ENCODE results near the gene IGFLR1. TPM values are rescaled to one million over a fixed set of nuclear protein-coding genes. Genes with fewer than 3 reads are reported as not detected.

Gene IGFLR1
- polyA plus RNA-seq, 3 donors, result 80.5 to 144 (median 119) TPM

- Histone ChIP-seq H3K79me2 (ENCODE audit: insufficient read depth, low read length) (peaks cover 11% of the 10 kb centered on the region), H2AFZ (ENCODE audit: insufficient read depth, low read depth, low read length, poor library complexity, severe bottlenecking) (no peak overlapping the region), H3K27ac (ENCODE audit: low read depth in 1 of 2, low read length in 2 of 2) (no peak overlapping the region), H3K9ac (ENCODE audit: insufficient read depth, low read length, poor library complexity, severe bottlenecking) (no peak overlapping the region), H3K36me3 (replicated peaks in 1 of 2; ENCODE audit: control insufficient read depth in 1 of 2, insufficient read depth in 2 of 2, low read length in 2 of 2) (peaks cover 24 to 30% of the 10 kb centered on the region in 2 donors), H3K4me2 (replicated peaks; ENCODE audit: extremely low read depth, low read length, poor library complexity, severe bottlenecking) (no peak overlapping the region), H4K20me1 (ENCODE audit: insufficient read depth, low read length) (peaks cover 6% of the 10 kb centered on the region), H3K4me1 (ENCODE audit: control insufficient read depth in 1 of 2, insufficient read depth in 2 of 2, low read length in 2 of 2) (peaks cover 33 to 47% of the 10 kb centered on the region in 2 donors), H3K9me3 (replicated peaks in 1 of 2; ENCODE audit: control insufficient read depth in 1 of 2, insufficient read depth in 1 of 2, low read length in 2 of 2) (no peaks in the 10 kb centered on the region), H3K4me3 (replicated peaks in 1 of 3; ENCODE audit: low read depth in 2 of 3, low read length in 3 of 3) (no peak overlapping the region), H3K27me3 (ENCODE audit: control insufficient read depth in 2 of 2, insufficient read depth in 2 of 2, low read length in 2 of 2) (peaks cover 9 to 21% of the 10 kb centered on the region in 2 donors)
- DNase-seq, result no peak
- intact Hi-C loops (cut with micrococcal nuclease), result loop anchor here in 1 of 2 donors (10.0 kb wide), 1 partner anchor 361 kb away; the partner anchor contains the start of genes OVOL3, POLR2I and TBCB
- Mint-ChIP-seq H3K9me3 (peaks cover 0 to 8% (median 3%) of the 10 kb centered on the region in 7 donors), H3K27ac (peak overlapping the region in 1 of 7 donors; percentile 72), H3K36me3 (peaks cover 34 to 39% of the 10 kb centered on the region in 2 donors), H3K27me3 (ENCODE audit: low read depth in 3 of 3) (peaks cover 18 to 32% (median 25%) of the 10 kb centered on the region in 3 donors), H3K4me3 (peak overlapping the region in 1 of 2 donors; percentile 30), H3K4me1 (peaks cover 36% of the 10 kb centered on the region)
- 97% methylated on average over 17 of the region's 20 CpGs for WGBS (ENCODE audit: insufficient coverage)
- TF ChIP-seq CTCF (IDR thresholded peaks at IDR 0.05), result no peak
Measured at GRCh38 chr19:35753634-35754369, 11.6 kb upstream of the IGFLR1 start.

GRCh38 chr19:35752746-35753350 lies 10.6 kb upstream of the IGFLR1 start:
- TF ChIP-seq CTCF (IDR thresholded peaks at IDR 0.05), result no peak
- H3K36me3 ChIP-seq (replicated peaks in 1 of 2; ENCODE audit: control insufficient read depth in 1 of 2, insufficient read depth in 2 of 2, low read length in 2 of 2), result peaks cover 24 to 30% of the 10 kb centered on the region in 2 donors
- no peak overlapping the region for H3K27ac Mint-ChIP-seq
- H3K27me3 ChIP-seq (ENCODE audit: control insufficient read depth in 2 of 2, insufficient read depth in 2 of 2, low read length in 2 of 2), result peaks cover 9 to 21% of the 10 kb centered on the region in 2 donors
- peaks cover 36 to 39% of the 10 kb centered on the region in 2 donors for H3K36me3 Mint-ChIP-seq
- no peaks in the 10 kb centered on the region for H4K20me1 ChIP-seq (ENCODE audit: insufficient read depth, low read length)
- no peak overlapping the region for H3K4me3 Mint-ChIP-seq
- peaks cover 18 to 29% (median 25%) of the 10 kb centered on the region in 3 donors for H3K27me3 Mint-ChIP-seq (ENCODE audit: low read depth in 3 of 3)
- H3K4me2 ChIP-seq (replicated peaks; ENCODE audit: extremely low read depth, low read length, poor library complexity, severe bottlenecking), result no peak overlapping the region
- peaks cover 34 to 48% of the 10 kb centered on the region in 2 donors for H3K4me1 ChIP-seq (ENCODE audit: control insufficient read depth in 1 of 2, insufficient read depth in 2 of 2, low read length in 2 of 2)
- DNase-seq, result no peak
- WGBS (ENCODE audit: insufficient coverage), result 96% methylated on average over 11 of the region's 20 CpGs
- no peak overlapping the region for H3K27ac ChIP-seq (ENCODE audit: low read depth in 1 of 2, low read length in 2 of 2)
- H3K79me2 ChIP-seq (ENCODE audit: insufficient read depth, low read length), result peaks cover 15% of the 10 kb centered on the region
- peaks cover 0 to 8% (median 3%) of the 10 kb centered on the region in 7 donors for H3K9me3 Mint-ChIP-seq
- H3K4me1 Mint-ChIP-seq, result peaks cover 37% of the 10 kb centered on the region
- intact Hi-C loops (cut with micrococcal nuclease), result loop anchor here in 1 of 2 donors (10.0 kb wide), 1 partner anchor 362 kb away; the partner anchor contains the start of genes OVOL3, POLR2I and TBCB
- H2AFZ ChIP-seq (ENCODE audit: insufficient read depth, low read depth, low read length, poor library complexity, severe bottlenecking), result no peak overlapping the region
- H3K9ac ChIP-seq (ENCODE audit: insufficient read depth, low read length, poor library complexity, severe bottlenecking), result no peak overlapping the region
- no peak overlapping the region for H3K4me3 ChIP-seq (replicated peaks in 1 of 3; ENCODE audit: low read depth in 2 of 3, low read length in 3 of 3)
- H3K9me3 ChIP-seq (replicated peaks in 1 of 2; ENCODE audit: control insufficient read depth in 1 of 2, insufficient read depth in 1 of 2, low read length in 2 of 2), result no peaks in the 10 kb centered on the region
